GM21737 (cell line): Measurements from ENCODE around the gene NSDHL.

Source experiments
- ATAC-seq: cut with Tn5 transposase; IDR thresholded peaks from one replicate; pipeline ENCODE4 v1.9.1; 2021; ENCODE audit warnings: mild to moderate bottlenecking, moderate library complexity; ENCODE audit not compliant: unreplicated experiment

The NSDHL gene

DNA sequence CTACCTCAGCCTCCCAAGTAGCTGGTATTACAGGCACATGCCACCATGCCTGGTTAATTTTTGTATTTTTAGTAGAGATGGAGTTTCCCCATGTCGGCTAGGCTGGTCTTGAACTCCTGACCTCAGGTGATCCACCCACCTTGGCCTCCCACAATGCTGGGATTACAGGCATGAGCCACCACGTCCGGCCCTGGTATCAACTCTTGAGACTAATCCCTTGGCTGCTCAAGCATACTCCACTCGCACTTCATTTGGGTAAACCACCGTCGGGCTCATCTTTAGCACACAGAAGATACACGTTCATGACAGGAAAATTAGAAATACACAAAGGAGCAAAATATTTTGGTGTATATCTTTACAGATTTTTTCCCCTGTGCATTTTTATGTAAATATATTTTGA is 79.2 kb downstream of the NSDHL start:
- ATAC-seq: peak; percentile 71

DNA sequence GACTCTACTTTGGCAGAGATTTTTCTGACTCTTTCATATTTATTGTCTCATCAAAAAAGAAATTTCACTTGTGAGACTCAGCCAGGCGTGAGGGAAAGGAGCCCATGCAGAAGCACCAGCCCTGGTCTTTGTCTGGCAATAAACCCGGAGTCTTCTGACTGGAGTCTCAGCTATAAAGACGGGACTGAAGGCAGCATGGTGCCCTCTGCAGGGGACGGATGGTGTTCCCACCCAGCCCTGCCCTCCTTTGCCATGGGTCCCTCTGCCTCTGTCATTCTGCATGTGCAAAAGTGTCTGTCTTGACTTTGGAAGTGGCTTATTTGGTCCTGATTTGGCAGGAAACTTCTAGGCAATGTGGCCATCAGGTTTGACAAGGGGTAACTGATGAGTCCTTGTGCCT is 81.2 kb downstream of the NSDHL start:
- ATAC-seq: no peak

DNA sequence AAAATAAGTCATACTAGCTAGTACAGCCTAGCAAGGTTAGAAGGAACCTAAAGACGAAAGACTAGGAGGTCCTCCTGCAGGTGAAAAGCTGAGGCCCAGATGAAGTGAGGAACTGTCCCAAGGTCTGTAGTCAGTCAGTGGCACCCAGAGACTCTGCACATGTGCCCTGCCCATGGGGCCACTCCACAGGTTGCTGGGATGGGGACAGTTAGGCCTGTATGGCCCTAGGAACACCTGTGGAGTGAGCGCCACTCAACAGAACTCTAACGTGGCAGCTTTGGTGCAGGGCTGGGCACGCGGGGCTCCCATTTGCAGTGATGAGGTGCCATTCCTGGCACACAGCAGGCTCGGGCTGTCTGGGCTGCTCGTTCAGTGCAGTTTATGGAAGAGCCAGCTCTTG is 81.8 kb downstream of the NSDHL start:
- no peak for ATAC-seq

DNA sequence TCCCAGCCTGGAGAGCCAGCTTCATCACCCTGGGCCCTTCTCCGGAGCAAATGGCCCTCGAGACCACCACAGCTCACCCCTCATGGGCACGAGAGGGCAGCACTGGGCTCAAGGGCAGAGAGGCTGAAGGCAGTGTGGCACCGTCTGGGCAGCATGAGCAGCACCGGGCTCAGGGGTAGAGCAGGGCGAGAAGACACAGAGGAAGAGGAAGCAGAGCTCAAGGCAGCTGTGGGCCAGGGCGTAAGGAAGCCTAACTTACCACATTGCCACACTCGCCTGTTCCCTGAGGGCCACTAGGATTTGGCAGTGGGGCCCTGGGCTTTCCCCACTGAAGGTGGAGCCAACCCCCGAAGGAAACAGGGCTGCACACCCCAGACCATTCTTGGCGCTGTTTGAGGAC is 82.5 kb downstream of the NSDHL start:
- no peak for ATAC-seq

- ATAC-seq: no peak
Measured at GRCh38 chrX:152913910-152914309, 83.0 kb downstream of the NSDHL start.

DNA sequence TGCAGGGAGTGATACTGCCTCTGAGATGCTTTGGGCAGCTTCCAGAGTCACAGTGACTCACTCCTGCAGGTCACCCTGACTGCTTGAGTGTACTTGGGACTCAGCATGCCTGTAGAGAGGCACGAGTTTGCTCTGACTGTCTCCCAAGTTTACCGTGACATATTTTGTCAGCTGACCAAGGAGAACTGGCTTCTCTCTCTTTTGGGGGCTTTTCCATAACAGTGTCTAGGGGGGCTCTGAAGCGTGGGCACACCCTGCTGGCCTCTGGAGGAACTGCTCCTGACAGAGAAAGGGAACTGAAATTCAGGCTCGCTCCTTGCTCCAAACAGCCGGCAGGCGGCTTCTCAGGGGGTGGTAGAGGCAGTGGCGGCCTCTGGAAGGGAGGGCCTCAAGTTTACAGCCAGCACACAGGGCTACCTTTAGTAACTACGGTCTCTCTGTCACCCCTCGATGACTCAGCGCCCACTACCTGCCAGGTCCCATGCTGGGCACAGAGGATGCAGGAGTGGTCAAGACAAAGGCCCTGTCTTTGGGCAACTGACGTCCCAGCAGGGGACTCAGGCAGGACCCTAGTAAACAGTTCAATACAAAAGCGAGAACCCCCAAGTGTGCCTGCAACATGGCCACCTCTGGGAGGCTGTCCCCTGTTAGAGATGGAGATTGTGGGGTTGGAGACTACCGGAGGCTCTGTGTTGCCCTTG is 84.8 kb downstream of the NSDHL start:
- ATAC-seq: peak; percentile 72

DNA sequence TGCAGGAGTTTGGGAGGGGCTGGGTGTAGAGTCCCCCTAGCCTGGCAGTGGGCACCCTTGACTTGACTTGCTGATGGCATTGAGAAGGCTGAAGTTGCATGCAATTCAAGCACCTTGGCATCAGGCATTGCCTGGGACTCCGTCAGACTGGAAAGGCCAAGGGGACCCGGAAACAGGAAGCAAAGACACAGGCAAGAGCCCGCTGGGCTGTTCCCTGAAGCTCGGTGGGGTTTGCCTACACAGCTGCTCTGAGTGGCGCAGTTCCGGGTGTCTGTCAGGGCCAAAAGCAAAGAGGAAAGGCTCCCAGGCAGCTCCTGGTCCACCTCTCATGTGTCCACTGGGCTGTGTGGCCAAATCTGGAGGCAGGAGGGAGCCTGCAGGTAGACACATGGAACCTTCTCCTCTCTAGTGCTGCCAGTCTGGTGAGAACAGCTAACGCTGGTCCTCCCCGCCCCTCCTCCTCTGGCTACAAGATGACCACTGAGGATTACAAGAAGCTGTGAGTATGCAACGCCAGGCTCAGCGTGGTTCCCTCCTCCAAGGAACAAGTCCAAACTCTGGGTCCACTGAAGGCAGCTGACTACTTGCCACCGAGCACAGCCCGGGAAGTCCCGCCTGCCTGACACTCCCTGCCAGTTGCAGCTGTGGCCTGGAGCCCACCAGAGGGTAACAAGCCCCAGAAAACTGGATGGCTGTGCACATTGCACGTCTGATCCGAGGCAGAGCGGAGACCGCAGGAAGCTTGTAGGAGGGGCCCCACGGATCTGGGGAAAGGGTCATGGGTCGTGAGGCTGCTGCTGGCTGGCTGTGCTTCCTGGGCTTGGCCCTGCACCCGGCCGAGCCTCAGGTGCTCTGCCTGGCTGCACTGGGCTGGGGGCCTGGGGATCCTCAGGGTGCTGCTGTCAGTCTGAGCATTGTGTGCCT is 87.1 kb downstream of the NSDHL start:
- ATAC-seq: no peak

DNA sequence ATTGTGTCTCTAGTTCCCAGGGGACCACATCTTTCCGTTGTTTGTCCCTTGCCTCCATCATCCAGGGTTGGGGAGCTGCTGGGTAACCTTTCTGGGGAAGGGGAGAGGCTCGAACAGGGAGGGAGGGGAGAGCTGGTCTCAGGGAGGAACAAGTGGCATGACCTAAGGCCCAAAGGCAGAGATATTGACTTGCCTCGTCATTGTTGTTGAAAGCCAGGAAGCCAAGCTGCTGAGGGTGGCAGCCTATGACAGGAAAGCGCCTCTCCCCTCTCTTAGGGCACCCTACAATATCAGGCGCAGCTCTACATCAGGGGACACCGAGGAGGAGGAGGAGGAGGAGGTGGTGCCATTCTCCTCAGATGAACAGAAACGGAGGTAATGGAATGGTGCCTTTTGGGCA is 87.8 kb downstream of the NSDHL start:
- ATAC-seq: no peak
